Right lobe of liver (tissue), 6 donors: ENCODE measurements around the gene AARS2. TPM values are rescaled to one million over a fixed set of nuclear protein-coding genes. Genes with fewer than 3 reads are reported as not detected.

ENCODE experiments used
- ATAC-seq, 4 donors: fragments of 200-7000 bp; cut with Tn5 transposase; one replicate each; pipeline ENCODE4 v1.9.1; 2020; ENCODE audit warnings: mild to moderate bottlenecking in 4 of 4, moderate library complexity in 4 of 4
- DNase-seq, 3 donors: peaks; one replicate each; pipeline ENCODE4 v3.0.0-alpha.2; 2020
- H3K27ac ChIP-seq, 3 donors: fragments of 200-600 bp; one replicate each; pipeline ENCODE4 v1.8.0; 2022
- H3K27me3 ChIP-seq, 2 donors: fragments of 200-600 bp; one replicate each; pipeline ENCODE4 v1.8.0; 2022
- H3K36me3 ChIP-seq, 4 donors: fragments of 200-600 bp; sonication (generic) in 1 of 4; one replicate each; pipeline versions ENCODE4 v1.5.1 to v1.8.0; 2017 to 2022; ENCODE audit warnings: control low read depth in 1 of 4
- H3K4me1 ChIP-seq, 4 donors: fragments of 200-600 bp; sonication (generic) in 1 of 4; one replicate each; pipeline versions ENCODE4 v1.5.1 to v1.8.0; 2017 to 2022; ENCODE audit warnings: control low read depth in 1 of 4
- H3K4me3 ChIP-seq, 3 donors: fragments of 200-600 bp; one replicate each; pipeline ENCODE4 v1.8.0; 2022
- H3K9me3 ChIP-seq, 4 donors: fragments of 200-600 bp; sonication (generic) in 1 of 4; one replicate each; pipeline versions ENCODE4 v1.5.1 to v1.8.0; 2017 to 2022; ENCODE audit warnings: control low read depth in 1 of 4
- CTCF ChIP-seq, 4 donors: fragments of 200-600 bp in 3 of 4; fragments of 450-650 bp in 1 of 4; IDR thresholded peaks; one replicate each; pipeline versions ENCODE4 v1.5.1 to v1.8.0; 2016 to 2022; ENCODE audit warnings: antibody characterized with exemption in 4 of 4, mild to moderate bottlenecking in 2 of 4
- POLR2A ChIP-seq: fragments of 450-650 bp; IDR thresholded peaks from one replicate; pipeline ENCODE4 v1.6.1; 2017; ENCODE audit warnings: antibody characterized with exemption, mild to moderate bottlenecking
- WGBS: methylation state at CpG from one replicate; pipeline ENCODE4 v1.1.6; 2018; ENCODE audit warnings: low coverage, low lambda C conversion rate; ENCODE audit not compliant: insufficient coverage; ENCODE audit errors: missing lambda C conversion rate; 5-methylcytosine and 5-hydroxymethylcytosine counted together
- intact Hi-C, 2 donors: fragments of 100-400 bp; cut with DNase I; formaldehyde crosslinking; loops; one replicate each; pipeline versions ENCODE4 v1.11.2 to v1.14.1; 2022
- total RNA-seq, 6 experiments: library from RNA; depleted of rRNA in 2 of 6; stranded (reverse); fragments of >200 nt in 2 of 6; fragmentation: NEBNext Ultra II Directional in 3 of 6; extraction: Animal tissue kit (Norgen Biotek cat#: 25700) in 3 of 6; gene quantifications; one replicate each; pipeline versions ENCODE4 v1.1.0 to v1.2.4, GENCODE V29; 2016 to 2023
- donor health status: DM: no; HTN: yes; CAD: no.
- donor health status: DM: no; HTN: no; CAD: no.
- donor health status: DM: no; HTN: no; CAD: no.
- donor health status: DM: no; HTN: yes; CAD: no.
- donor health status: DM: no; HTN: yes; CAD: no.

Gene AARS2
- total RNA-seq, 6 experiments from 2014 or later = 5.5 to 9.8 (median 7.0) TPM

GRCh38 chr6:44271406-44271723 is 41.8 kb downstream of the AARS2 start:
- DNase-seq = peak in 1 of 3 donors; percentile 40
- H3K27me3 ChIP-seq = peaks cover 0 to 9% of the 10 kb centered on the region in 2 donors
- WGBS = 100% methylated on average over 1 of the region's 6 CpGs

DNA sequence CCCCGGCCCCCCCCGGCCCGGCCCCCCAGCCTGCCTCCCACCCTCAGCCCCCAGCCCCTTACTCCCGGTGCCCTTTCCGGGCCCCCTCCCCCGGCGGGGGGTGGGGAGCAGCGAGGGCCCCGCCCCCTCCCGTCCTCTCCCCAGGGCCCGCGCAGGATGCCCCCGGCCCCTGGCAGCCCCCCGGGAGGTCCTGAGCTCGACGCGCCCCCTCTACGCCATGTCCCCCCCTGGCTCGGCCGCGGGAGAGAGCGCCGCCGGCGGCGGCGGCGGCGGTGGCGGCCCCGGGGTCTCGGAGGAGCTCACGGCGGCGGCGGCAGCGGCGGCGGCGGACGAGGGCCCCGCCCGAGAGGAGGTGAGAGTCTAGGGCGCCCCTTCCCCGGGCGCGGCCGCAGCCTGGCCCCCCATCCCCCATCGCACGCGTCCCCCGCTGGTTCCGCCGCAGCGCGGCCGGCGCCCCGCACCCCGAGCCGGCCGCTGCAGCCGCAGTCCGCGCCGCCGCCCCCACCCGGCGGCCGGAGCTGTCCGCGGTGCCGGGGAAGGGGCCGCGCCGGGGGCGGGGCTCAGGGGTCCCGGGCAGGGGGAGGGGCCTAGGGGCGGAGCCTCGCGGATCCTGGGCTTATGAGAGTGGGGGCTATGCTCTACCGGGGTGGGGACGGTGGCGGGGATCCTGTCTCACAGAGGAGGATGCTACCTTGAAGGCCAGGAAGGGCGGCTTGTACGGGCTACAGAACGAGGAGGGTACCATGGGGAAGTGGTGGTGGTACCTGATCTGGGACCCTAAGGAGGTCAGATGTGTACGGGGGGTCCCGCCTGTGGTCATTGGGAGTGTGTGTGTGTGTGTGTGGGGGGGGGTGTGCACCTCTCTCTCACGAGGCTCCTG is 42.4 kb downstream of the AARS2 start:
- peaks cover 0 to 7% of the 10 kb centered on the region in 2 donors for H3K27me3 ChIP-seq
- no peaks in the 10 kb centered on the region for H3K36me3 ChIP-seq
- H3K27ac ChIP-seq = no peak overlapping the region
- H3K9me3 ChIP-seq = no peaks in the 10 kb centered on the region
- TF ChIP-seq POLR2A (no peak), CTCF (IDR thresholded peaks at IDR 0.05) (no peak)
- peaks cover 0 to 3% (median 0%) of the 10 kb centered on the region in 4 donors for H3K4me1 ChIP-seq
- no peak for ATAC-seq
- peak in 1 of 3 donors; percentile 44 for DNase-seq
- 24% methylated on average over 5 of the region's 90 CpGs for WGBS
- peak overlapping the region in 1 of 3 donors; percentile 27 for H3K4me3 ChIP-seq
- intact Hi-C loops = no loop called here

More at GRCh38 chr6:44271406-44271723, 41.8 kb downstream of the AARS2 start:
- Histone ChIP-seq H3K27ac (no peak overlapping the region), H3K4me3 (no peak overlapping the region), H3K9me3 (no peaks in the 10 kb centered on the region), H3K36me3 (no peaks in the 10 kb centered on the region), H3K4me1 (peaks cover 0 to 4% (median 0%) of the 10 kb centered on the region in 4 donors)
- intact Hi-C loops = no loop called here
- no peak for ATAC-seq
- TF ChIP-seq CTCF (IDR thresholded peaks at IDR 0.05) (no peak), POLR2A (no peak)

DNA sequence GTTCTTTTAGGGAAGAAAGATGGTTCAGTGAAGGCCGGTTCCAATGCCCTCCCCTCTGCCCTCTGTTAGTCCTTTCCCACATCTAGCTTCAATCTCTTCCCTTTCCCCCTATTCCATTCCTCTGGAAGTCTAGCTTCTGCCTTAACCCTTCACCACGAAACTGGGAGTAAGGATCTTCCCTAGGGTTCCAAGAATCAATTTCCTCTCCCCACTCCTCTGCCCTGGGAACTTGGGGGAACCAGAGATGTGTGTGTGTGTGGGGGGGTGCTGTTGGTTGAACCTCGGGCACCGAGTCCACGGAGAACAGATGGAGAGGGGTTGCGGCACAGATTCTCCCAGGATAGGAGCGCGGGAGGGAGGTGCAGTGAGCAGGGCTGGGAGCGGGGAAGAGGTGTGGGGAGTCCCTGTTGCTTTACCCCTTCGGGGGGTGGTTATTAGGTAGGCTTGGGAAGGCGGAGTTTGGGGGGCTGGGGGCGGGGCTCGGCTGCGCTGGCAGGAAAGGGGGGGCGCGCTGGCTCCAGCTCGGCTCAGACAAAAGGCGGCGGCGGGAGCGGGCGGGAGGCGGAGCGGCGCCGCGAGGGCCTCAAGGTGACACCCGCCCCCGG is 43.1 kb downstream of the AARS2 start, which contains the start of gene TMEM151B:
TMEM151B (plus strand) TSS at position 530 of the 605 bp plus-strand sequence. CDS start 293 bp downstream, outside the sequence.
- peak in 1 of 3 donors; percentile 8 for DNase-seq
- Histone ChIP-seq H3K36me3 (no peaks in the 10 kb centered on the region), H3K27ac (no peak within 1 kb of the TSS), H3K4me3 (peak within 1 kb of the TSS in 1 of 3 donors; percentile 27), H3K27me3 (no peaks in the 10 kb centered on the region), H3K4me1 (no peaks in the 10 kb centered on the region), H3K9me3 (no peaks in the 10 kb centered on the region)
- ATAC-seq = no peak
- 32% methylated on average over 8 of the region's 29 CpGs for whole genome bisulfite sequencing
- intact Hi-C loops = loop anchor here (5.0 kb wide), 1 partner anchor 67 kb away; no protein-coding TSS in a partner anchor
- TF ChIP-seq POLR2A (no peak), CTCF (IDR thresholded peaks at IDR 0.05) (no peak)

- WGBS = 13% methylated on average over 1 of the region's 1 CpG
- no peak overlapping the region for H3K27ac ChIP-seq
- ATAC-seq (no peak), DNase-seq (peak in 1 of 3 donors; percentile 11)
- no peaks in the 10 kb centered on the region for H3K36me3 ChIP-seq
- H3K9me3 ChIP-seq = no peaks in the 10 kb centered on the region
- intact Hi-C loops = loop anchor here (5.0 kb wide), 1 partner anchor 68 kb away; no protein-coding TSS in a partner anchor
- TF ChIP-seq POLR2A = no peak
- no peak for TF ChIP-seq CTCF (IDR thresholded peaks at IDR 0.05)
- no peak overlapping the region for H3K4me3 ChIP-seq
- no peaks in the 10 kb centered on the region for H3K27me3 ChIP-seq
- H3K4me1 ChIP-seq = peaks cover 0 to 5% (median 1%) of the 10 kb centered on the region in 4 donors
These were observed 43.8 kb downstream of the AARS2 start for GRCh38 chr6:44269178-44269920.
